ENCODE results near the gene ARHGAP29. TPM values are rescaled to one million over a fixed set of nuclear protein-coding genes. Genes with fewer than 3 reads are reported as not detected.

Gene ARHGAP29, protein sequence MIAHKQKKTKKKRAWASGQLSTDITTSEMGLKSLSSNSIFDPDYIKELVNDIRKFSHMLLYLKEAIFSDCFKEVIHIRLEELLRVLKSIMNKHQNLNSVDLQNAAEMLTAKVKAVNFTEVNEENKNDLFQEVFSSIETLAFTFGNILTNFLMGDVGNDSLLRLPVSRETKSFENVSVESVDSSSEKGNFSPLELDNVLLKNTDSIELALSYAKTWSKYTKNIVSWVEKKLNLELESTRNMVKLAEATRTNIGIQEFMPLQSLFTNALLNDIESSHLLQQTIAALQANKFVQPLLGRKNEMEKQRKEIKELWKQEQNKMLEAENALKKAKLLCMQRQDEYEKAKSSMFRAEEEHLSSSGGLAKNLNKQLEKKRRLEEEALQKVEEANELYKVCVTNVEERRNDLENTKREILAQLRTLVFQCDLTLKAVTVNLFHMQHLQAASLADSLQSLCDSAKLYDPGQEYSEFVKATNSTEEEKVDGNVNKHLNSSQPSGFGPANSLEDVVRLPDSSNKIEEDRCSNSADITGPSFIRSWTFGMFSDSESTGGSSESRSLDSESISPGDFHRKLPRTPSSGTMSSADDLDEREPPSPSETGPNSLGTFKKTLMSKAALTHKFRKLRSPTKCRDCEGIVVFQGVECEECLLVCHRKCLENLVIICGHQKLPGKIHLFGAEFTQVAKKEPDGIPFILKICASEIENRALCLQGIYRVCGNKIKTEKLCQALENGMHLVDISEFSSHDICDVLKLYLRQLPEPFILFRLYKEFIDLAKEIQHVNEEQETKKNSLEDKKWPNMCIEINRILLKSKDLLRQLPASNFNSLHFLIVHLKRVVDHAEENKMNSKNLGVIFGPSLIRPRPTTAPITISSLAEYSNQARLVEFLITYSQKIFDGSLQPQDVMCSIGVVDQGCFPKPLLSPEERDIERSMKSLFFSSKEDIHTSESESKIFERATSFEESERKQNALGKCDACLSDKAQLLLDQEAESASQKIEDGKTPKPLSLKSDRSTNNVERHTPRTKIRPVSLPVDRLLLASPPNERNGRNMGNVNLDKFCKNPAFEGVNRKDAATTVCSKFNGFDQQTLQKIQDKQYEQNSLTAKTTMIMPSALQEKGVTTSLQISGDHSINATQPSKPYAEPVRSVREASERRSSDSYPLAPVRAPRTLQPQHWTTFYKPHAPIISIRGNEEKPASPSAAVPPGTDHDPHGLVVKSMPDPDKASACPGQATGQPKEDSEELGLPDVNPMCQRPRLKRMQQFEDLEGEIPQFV
- total RNA-seq: 208 and 221 TPM in 2 replicates

- DNase-seq (ENCODE audit: extremely low read depth, low read depth, low spot score): no peak
Observed at GRCh38 chr1:94237291-94238226, at the start of gene ARHGAP29. TSS of gene ARHGAP29 (minus strand) at chr1:94237584. CDS start at chr1:94231611, 5,973 bp downstream.

DNA sequence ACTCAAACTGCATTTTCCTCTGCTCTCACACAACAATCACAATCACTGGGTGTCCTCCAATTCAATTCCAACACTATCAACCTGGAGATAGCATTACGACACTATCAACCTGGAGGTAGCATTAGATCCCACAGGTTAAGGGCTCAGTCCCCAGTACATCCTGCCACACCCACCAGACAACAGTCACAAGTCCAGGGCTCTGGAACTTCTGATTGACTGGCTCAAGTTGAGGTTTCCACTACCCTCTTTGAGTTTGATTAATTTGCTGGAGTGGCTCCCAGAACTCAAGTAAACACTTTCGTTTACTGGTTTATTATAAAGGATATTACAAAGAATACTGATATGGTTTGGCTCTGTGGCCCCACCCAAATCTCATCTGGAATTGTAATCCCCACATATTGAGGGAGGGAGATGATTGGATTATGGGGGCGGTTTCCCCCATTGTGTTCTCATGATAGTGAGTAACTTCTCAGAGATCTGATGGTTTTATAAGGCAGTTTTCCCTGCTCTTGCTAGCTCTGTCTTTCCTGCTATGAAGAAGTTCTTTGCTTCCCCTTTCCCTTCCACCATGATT is 49.6 kb upstream of the ARHGAP29 start:
- no peak for DNase-seq (ENCODE audit: extremely low read depth, low read depth, low spot score)

DNA sequence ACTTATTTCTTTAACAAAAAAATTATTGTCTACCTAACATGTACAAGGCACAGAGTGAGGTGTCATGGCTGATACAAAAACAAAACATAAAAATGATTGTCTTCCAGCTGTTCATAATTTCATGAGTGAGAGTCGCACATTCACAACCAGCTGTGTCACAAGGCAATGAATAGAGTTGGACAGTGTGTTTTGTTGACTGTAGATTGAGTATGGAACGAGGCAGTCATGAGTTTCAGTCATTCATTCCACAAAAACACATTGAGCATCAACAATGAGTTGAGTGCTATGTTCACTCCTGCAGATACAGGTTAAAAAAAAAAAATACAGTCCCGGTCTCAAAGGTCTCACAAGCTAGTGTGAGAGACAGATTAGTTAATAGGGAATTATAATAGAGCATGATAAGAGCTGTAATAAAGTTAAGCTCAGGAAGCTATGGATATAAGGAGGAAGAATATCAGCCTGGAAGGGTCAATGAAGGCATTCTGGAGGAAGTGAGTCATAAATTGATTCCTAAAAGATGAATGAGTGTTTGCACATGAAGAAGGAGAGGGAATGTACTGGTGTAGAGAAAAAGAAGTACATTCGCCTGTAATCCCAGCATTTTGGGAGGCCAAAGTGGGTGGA is 47.8 kb upstream of the ARHGAP29 start:
- no peak for DNase-seq (ENCODE audit: extremely low read depth, low read depth, low spot score)

DNA sequence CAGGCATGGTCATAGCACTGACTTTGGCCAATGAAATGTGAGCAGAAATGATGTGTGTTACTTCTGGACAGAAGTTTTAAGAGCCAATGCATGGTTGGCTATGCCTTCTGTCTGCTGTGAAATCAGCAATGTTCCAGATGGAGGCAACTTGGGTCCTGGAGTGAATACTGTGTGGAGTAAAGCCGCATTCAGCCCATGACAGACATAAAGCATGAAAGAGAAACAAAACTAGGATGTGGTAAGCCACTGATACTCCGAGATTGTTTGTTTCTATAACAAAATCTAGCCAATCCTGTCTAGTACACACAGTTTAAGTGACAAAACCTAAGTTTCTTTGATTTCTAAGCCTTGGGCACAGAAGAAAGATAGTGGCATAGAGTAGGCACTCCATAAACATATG is 47.1 kb upstream of the ARHGAP29 start:
- no peak for DNase-seq (ENCODE audit: extremely low read depth, low read depth, low spot score)

DNA sequence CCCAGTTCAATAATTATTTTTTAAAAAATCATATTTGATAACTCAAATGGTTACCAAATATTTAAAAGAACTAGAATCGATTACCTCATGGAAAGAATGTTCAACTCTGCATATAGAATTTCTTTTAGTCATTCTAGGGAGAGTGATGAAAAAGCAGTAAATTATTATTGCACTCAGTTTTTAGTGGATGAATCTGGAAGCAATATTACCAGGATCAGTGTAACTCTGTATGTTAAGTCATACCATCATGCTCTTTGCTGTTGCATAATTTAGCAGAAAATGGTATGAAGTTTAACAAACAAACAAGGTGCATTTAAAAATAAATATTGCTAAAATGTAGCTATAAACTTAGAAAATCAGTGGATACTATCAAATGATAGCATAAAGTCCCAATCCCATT is 46.1 kb upstream of the ARHGAP29 start:
- no peak for DNase-seq (ENCODE audit: extremely low read depth, low read depth, low spot score)

- no peak for DNase-seq (ENCODE audit: extremely low read depth, low read depth, low spot score)
Observed at GRCh38 chr1:94282143-94282711, 44.8 kb upstream of the ARHGAP29 start.

GRCh38 chr1:94281361-94282142 is 44.2 kb upstream of the ARHGAP29 start:
- DNase-seq (ENCODE audit: extremely low read depth, low read depth, low spot score): no peak

DNA sequence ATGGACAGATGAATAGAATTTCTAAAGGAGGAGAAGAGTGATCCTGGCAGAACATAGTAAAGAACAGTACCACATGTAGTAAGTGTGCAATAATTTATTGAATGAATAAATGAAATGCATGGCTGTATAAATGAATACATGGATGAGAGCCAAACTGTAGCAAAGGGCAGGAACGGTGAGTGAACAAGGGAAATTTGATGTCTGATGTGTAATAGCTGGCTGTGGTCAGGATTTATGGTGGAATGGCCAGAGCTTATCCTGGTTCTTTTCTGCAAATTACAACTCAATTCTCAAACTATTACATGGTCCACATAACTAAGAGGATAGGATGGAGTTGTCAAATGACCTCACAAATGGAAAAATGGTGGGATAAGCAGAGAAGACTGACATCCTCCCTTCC is 43.2 kb upstream of the ARHGAP29 start:
- no peak for DNase-seq (ENCODE audit: extremely low read depth, low read depth, low spot score)

DNA sequence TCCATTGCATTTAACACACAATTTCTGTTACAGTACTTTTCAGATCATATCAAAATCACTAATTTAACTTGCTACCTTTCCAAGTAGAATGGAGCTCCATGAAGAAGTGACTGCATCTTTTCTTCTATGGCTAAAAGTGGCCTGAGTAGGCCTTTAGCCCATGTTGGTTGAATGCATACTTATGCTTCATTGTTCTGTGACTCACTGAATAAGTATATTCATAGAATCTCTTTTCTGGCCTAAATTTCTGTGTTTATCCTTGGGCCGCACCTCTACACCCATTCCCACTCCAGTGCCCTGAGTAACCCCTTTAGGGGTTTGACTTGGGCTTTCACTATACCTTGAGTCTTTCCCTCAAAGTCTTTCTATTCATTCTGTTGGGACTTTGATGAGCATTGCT is 42.1 kb upstream of the ARHGAP29 start:
- no peak for DNase-seq (ENCODE audit: extremely low read depth, low read depth, low spot score)

- DNase-seq (ENCODE audit: extremely low read depth, low read depth, low spot score): no peak
Observed at GRCh38 chr1:94279038-94279437, 41.7 kb upstream of the ARHGAP29 start.

DNA sequence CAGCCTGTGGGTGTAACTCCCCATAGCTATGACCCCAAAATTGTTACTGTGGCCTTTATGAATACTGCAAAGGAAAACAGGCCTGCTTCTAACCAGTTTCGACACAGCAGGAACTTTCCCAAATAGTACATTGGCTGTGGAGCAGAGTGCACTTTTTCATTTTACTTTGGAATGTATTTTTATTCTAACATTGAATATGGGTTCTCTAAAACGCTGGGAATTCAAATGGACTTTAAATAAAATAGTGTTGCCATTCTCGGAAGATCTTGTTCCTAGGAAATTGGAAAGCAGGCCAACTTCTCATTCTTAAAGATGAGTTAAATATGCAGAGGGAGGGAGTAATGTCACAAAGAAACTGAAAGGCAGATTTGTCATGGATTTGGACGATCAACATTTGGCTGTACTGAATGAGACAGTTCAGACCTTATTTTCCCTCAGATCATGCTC is 39.6 kb upstream of the ARHGAP29 start:
- no peak for DNase-seq (ENCODE audit: extremely low read depth, low read depth, low spot score)

GRCh38 chr1:94275083-94275482 is 37.7 kb upstream of the ARHGAP29 start:
- DNase-seq (ENCODE audit: extremely low read depth, low read depth, low spot score): no peak

DNA sequence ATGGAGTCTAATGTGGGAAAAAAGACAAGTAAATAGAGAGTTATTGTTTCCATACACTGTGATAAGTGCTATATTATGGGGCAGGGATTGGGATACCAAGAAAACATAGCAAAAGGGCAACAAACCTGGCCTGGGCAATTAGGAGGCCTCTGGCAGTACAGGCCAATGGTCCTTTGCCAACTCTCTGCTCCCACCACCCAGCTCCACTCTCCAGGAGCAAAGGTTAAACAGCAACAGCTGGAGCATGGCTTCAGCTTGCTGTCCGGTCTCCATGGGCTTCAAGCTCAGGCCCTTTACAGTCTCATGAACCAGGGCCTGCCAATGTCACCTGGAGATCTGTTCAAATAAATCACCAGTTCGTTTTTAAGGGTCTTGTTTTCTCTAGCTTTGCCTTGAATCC is 37.2 kb upstream of the ARHGAP29 start:
- DNase-seq (ENCODE audit: extremely low read depth, low read depth, low spot score): no peak

- no peak for DNase-seq (ENCODE audit: extremely low read depth, low read depth, low spot score)
Observed at GRCh38 chr1:94273111-94273510, 35.7 kb upstream of the ARHGAP29 start.

DNA sequence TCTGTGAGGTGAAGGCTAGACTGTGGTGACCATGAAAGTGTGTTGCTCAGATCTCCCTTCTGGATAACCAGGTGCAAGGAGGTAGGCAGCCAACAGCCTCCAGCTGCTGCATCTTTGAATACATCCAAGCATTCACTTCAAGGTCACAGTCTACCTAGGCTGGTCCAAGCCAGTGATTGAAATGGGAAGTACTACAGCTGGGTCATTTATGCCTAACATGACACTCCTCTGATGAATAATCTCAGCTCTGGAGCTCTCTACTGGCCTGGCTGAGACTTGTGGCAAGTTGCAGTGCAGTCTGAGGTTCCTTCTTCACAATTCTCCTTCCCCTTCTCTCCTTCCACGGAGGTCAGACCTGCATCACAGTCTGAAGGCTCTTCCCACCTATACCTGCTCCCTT is 35.0 kb upstream of the ARHGAP29 start:
- no peak for DNase-seq (ENCODE audit: extremely low read depth, low read depth, low spot score)

- DNase-seq (ENCODE audit: extremely low read depth, low read depth, low spot score): no peak
Observed at GRCh38 chr1:94271373-94271772, 34.0 kb upstream of the ARHGAP29 start.

GRCh38 chr1:94270801-94271203 is 33.4 kb upstream of the ARHGAP29 start:
- DNase-seq (ENCODE audit: extremely low read depth, low read depth, low spot score): no peak

GRCh38 chr1:94269921-94270320 is 32.5 kb upstream of the ARHGAP29 start:
- DNase-seq (ENCODE audit: extremely low read depth, low read depth, low spot score): no peak
